ENCODE measurements around the gene PRDM16. TPM values are rescaled to one million over a fixed set of nuclear protein-coding genes. Genes with fewer than 3 reads are reported as not detected.

Gene PRDM16
- polyA plus RNA-seq, 1 of the 3 experiments (the other 2 are of a cell fraction), result not detected

- H2AFZ ChIP-seq (ENCODE audit: low read depth), result no peak overlapping the region
- no peak overlapping the region for H3K27ac ChIP-seq (ENCODE audit: low read depth in 2 of 2, low read length in 1 of 2)
- H3K4me2 ChIP-seq, result no peak overlapping the region
- no peaks in the 10 kb centered on the region for H4K20me1 ChIP-seq (ENCODE audit: insufficient read depth)
- H3K4me3 ChIP-seq (ENCODE audit: low read depth in 2 of 2, low read length in 1 of 2), result no peak overlapping the region
- ChIA-PET POLR2A (no interaction called here), CTCF (no interaction called here)
- TF ChIP-seq MXI1 (IDR thresholded peaks at IDR 0.05; ENCODE audit: low read depth, low read length) (no peak), FOXJ3 (CRISPR knock-in tag; IDR thresholded peaks at IDR 0.05) (no peak), RFX5 (IDR thresholded peaks at IDR 0.05; ENCODE audit: low read length) (no peak), TCF12 (IDR thresholded peaks at IDR 0.05) (no peak), POLR2AphosphoS5 (IDR thresholded peaks at IDR 0.05; ENCODE audit: low read depth, low read length) (no peak), GABPA (IDR thresholded peaks at IDR 0.05; ENCODE audit: low read depth) (no peak), JUND (IDR thresholded peaks at IDR 0.05) (no peak), ELF1 (IDR thresholded peaks at IDR 0.05) (no peak), ZBTB33 (IDR thresholded peaks at IDR 0.05; ENCODE audit: borderline replicate concordance, low read depth) (no peak), CHD2 (IDR thresholded peaks at IDR 0.05; ENCODE audit: low read length, partially characterized antibody) (no peak)
- no peak overlapping the region for H3K9ac ChIP-seq
- no peak for DNase-seq
- H3K9me2 ChIP-seq, result no peaks in the 10 kb centered on the region
- WGBS (ENCODE audit: low lambda C conversion rate), result 60% methylated on average over 24 of the region's 34 CpGs
- H3K9me3 ChIP-seq, result no peaks in the 10 kb centered on the region
- no peaks in the 10 kb centered on the region for H3K27me3 ChIP-seq (ENCODE audit: insufficient read depth)
- no peaks in the 10 kb centered on the region for H3F3A ChIP-seq (replicated peaks; ENCODE audit: insufficient read depth)
- no peaks in the 10 kb centered on the region for H3K79me2 ChIP-seq (ENCODE audit: insufficient read depth)
- no peaks in the 10 kb centered on the region for H3K36me3 ChIP-seq (replicated peaks in 1 of 2; ENCODE audit: control insufficient read depth in 1 of 2, insufficient read depth in 2 of 2, low read length in 1 of 2)
- no peaks in the 10 kb centered on the region for H3K4me1 ChIP-seq (ENCODE audit: control insufficient read depth in 1 of 2, insufficient read depth in 2 of 2, low read depth in 1 of 2, low read length in 1 of 2)
Observed at GRCh38 chr1:3212453-3213355, 143.7 kb downstream of the PRDM16 start.

- Histone ChIP-seq H3K27me3 (ENCODE audit: insufficient read depth) (no peaks in the 10 kb centered on the region; the same call in 1 of the 2 replicates), H2AFZ (ENCODE audit: low read depth) (no peak overlapping the region), H3K79me2 (ENCODE audit: insufficient read depth) (no peaks in the 10 kb centered on the region), H3K27ac (ENCODE audit: low read depth in 2 of 2, low read length in 1 of 2) (no peak overlapping the region), H4K20me1 (ENCODE audit: insufficient read depth) (no peaks in the 10 kb centered on the region), H3K9me2 (no peaks in the 10 kb centered on the region), H3K4me1 (ENCODE audit: control insufficient read depth in 1 of 2, insufficient read depth in 2 of 2, low read depth in 1 of 2, low read length in 1 of 2) (no peaks in the 10 kb centered on the region; a peak in 1 of 4 replicates), H3F3A (replicated peaks; ENCODE audit: insufficient read depth) (no peaks in the 10 kb centered on the region), H3K4me2 (no peak overlapping the region), H3K9ac (no peak overlapping the region), H3K4me3 (ENCODE audit: low read depth in 2 of 2, low read length in 1 of 2) (no peak overlapping the region), H3K36me3 (replicated peaks in 1 of 2; ENCODE audit: control insufficient read depth in 1 of 2, insufficient read depth in 2 of 2, low read length in 1 of 2) (no peaks in the 10 kb centered on the region), H3K9me3 (no peaks in the 10 kb centered on the region)
- CTCF ChIA-PET, result no interaction called here
- POLR2A ChIA-PET, result no interaction called here
- no peak for DNase-seq
- WGBS (ENCODE audit: low lambda C conversion rate), result 5% methylated on average over 15 of the region's 16 CpGs
- TF ChIP-seq TCF12 (IDR thresholded peaks at IDR 0.05) (no peak), NRF1 (IDR thresholded peaks at IDR 0.05; ENCODE audit: low read depth, low read length) (no peak), MEF2A (IDR thresholded peaks at IDR 0.05; ENCODE audit: borderline replicate concordance, low read depth) (no peak), SIN3A (IDR thresholded peaks at IDR 0.05; ENCODE audit: borderline replicate concordance, low read depth, low read length) (no peak), RCOR1 (IDR thresholded peaks at IDR 0.05; ENCODE audit: low read length) (no peak), SMC3 (IDR thresholded peaks at IDR 0.05; ENCODE audit: low read depth, low read length) (no peak), FOXJ3 (CRISPR knock-in tag; IDR thresholded peaks at IDR 0.05) (no peak), TAF1 (IDR thresholded peaks at IDR 0.05; ENCODE audit: borderline replicate concordance, low read depth, low read length) (no peak), GATA2 (CRISPR knock-in tag; IDR thresholded peaks at IDR 0.05) (no peak), GABPA (IDR thresholded peaks at IDR 0.05; ENCODE audit: low read depth) (no peak), CTCF (IDR thresholded peaks at IDR 0.05) (no peak), JUND (IDR thresholded peaks at IDR 0.05) (no peak)
- TF ChIP-seq, protein P1, sequence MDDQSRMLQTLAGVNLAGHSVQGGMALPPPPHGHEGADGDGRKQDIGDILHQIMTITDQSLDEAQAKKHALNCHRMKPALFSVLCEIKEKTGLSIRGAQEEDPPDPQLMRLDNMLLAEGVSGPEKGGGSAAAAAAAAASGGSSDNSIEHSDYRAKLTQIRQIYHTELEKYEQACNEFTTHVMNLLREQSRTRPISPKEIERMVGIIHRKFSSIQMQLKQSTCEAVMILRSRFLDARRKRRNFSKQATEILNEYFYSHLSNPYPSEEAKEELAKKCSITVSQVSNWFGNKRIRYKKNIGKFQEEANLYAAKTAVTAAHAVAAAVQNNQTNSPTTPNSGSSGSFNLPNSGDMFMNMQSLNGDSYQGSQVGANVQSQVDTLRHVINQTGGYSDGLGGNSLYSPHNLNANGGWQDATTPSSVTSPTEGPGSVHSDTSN (IDR thresholded peaks at IDR 0.05), result no peak
- TF ChIP-seq, protein P2, sequence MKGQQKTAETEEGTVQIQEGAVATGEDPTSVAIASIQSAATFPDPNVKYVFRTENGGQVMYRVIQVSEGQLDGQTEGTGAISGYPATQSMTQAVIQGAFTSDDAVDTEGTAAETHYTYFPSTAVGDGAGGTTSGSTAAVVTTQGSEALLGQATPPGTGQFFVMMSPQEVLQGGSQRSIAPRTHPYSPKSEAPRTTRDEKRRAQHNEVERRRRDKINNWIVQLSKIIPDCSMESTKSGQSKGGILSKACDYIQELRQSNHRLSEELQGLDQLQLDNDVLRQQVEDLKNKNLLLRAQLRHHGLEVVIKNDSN (IDR thresholded peaks at IDR 0.05; ENCODE audit: borderline replicate concordance, low read depth), result no peak
Observed at GRCh38 chr1:3213730-3214129, 144.7 kb downstream of the PRDM16 start.

All from SK-N-SH (cell line).